Measurements from ENCODE around the gene ST6GALNAC2.

Gene ST6GALNAC2

GRCh38 chr17:76601065-76601464, 15.4 kb upstream of the ST6GALNAC2 start:
- no peak overlapping the region for H3K27ac ChIP-seq
- no peak for TF ChIP-seq CTCF (IDR thresholded peaks at IDR 0.05; ENCODE audit: low read depth, low read length)
- no peaks in the 10 kb centered on the region for H3K36me3 ChIP-seq
- H3K9me3 ChIP-seq (ENCODE audit: severe bottlenecking): peaks cover 7% of the 10 kb centered on the region
- no peak for DNase-seq
- no peaks in the 10 kb centered on the region for H3K27me3 ChIP-seq (ENCODE audit: insufficient read depth, low read depth, severe bottlenecking)
- H3K4me3 ChIP-seq (ENCODE audit: low read depth, low read length): no peak overlapping the region

DNA sequence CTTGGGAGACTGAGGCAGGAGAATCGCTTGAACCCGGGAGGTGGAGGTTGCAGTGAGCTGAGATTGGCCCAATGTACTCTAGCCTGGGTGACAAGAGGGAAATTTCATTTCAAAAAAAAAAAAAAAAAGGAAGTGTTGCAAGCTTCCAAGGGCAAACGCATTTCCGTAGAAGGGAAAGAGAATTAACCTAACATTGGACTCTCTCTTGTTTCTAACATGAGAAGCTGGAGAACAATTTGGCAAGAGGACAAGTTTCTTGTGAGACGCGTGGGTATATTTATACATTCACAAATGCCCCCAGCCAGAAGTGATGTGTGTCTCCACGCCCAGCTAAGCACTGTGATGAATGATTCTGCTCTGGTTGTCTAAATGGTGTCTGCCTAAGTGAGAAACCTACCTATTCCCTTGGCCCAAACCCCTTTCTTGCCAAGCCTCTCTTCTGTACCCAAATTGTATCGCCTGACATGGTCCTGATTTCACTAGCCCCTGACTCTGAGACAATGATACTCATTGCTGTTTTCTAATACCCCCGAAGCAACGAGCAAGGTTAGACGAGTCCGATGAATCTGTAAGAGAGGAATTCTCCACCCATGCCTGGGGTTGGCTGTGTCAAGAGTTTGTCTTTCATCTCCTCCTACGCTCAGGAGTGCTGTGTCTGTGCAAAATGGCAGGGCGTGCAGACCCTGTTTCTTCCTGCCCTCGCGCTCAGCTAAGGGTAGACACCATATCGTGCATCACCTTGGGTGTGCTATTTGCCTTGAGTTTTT, 14.2 kb upstream of the ST6GALNAC2 start:
- H3K36me3 ChIP-seq: no peaks in the 10 kb centered on the region
- no peak overlapping the region for H3K4me3 ChIP-seq (ENCODE audit: low read depth, low read length)
- no peak for DNase-seq
- H3K9me3 ChIP-seq (ENCODE audit: severe bottlenecking): peaks cover 7% of the 10 kb centered on the region
- no peak overlapping the region for H3K27ac ChIP-seq
- H3K27me3 ChIP-seq (ENCODE audit: insufficient read depth, low read depth, severe bottlenecking): no peaks in the 10 kb centered on the region
- TF ChIP-seq CTCF (IDR thresholded peaks at IDR 0.05; ENCODE audit: low read depth, low read length): no peak

DNA sequence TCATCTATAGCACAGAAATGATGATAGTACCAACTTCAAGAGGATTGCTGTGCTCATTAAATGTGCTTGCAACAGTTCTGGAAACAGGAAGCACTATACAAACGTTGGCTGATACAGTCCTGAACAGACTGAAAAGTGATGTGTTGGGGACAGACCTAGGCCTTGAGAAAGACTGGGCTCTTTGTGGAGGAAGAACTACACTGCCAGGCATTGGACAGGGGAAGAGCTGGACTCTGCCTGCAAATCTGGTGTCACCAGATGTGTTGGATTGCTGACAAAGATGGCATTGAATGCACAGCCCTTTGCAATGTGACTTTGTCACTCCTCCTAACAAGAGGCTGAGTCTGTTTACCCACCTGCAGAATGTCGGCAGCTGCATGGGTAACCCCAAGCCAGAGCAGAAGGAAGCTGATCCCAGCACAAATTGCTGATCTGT, 12.4 kb upstream of the ST6GALNAC2 start:
- Histone ChIP-seq H3K9me3 (ENCODE audit: severe bottlenecking) (peaks cover 4% of the 10 kb centered on the region), H3K27ac (no peak overlapping the region), H3K4me3 (ENCODE audit: low read depth, low read length) (no peak overlapping the region), H3K36me3 (no peaks in the 10 kb centered on the region), H3K27me3 (ENCODE audit: insufficient read depth, low read depth, severe bottlenecking) (no peaks in the 10 kb centered on the region)
- DNase-seq: no peak
- TF ChIP-seq CTCF (IDR thresholded peaks at IDR 0.05; ENCODE audit: low read depth, low read length): no peak

DNA sequence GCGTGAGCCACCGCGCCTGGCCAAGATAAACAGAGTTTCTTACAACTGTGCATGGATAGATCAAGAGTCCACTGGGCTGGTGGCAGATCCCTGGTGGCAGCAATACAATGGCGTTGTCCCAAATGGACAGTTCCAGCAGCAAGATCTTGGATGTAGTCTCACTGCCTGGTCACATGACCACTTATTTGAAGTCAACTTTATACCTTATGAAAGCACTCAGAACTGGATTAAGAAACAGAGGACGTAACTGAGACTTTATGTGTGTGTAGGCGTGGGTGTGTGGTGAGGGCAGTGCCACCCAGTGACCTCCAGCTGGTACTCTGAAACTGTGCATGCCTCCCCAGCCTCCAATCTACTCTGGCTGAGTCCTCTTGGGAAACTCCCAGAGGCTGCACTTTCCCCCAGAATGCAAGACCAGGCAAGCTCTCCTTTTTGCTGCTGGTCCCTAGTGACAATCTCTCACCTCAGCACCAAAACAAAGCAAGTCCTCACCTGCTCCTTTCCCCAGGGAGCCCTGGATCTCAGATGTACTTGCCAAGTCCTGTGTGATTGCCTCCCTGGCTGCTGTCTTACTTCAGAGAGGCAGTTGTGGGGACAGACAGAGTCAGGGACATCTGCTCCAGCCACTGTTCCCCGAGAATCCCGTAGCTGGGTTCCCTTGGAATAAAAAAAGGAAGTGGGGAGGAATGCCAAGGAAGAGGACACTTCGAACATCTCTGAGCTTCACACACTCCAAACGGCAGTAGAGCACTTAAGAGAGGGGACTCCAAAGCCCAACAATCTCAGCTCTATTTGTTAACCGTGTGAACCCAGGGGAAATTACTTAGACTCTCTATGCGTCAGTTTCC, 11.7 kb upstream of the ST6GALNAC2 start:
- Histone ChIP-seq H3K9me3 (ENCODE audit: severe bottlenecking) (peaks cover 5% of the 10 kb centered on the region), H3K27me3 (ENCODE audit: insufficient read depth, low read depth, severe bottlenecking) (no peaks in the 10 kb centered on the region), H3K36me3 (no peaks in the 10 kb centered on the region), H3K27ac (no peak overlapping the region), H3K4me3 (ENCODE audit: low read depth, low read length) (no peak overlapping the region)
- no peak for DNase-seq
- TF ChIP-seq CTCF (IDR thresholded peaks at IDR 0.05; ENCODE audit: low read depth, low read length): no peak

- H3K27ac ChIP-seq: no peak overlapping the region
- no peak for TF ChIP-seq CTCF (IDR thresholded peaks at IDR 0.05; ENCODE audit: low read depth, low read length)
- no peaks in the 10 kb centered on the region for H3K27me3 ChIP-seq (ENCODE audit: insufficient read depth, low read depth, severe bottlenecking)
- H3K9me3 ChIP-seq (ENCODE audit: severe bottlenecking): peaks cover 3% of the 10 kb centered on the region
- H3K4me3 ChIP-seq (ENCODE audit: low read depth, low read length): no peak overlapping the region
- H3K36me3 ChIP-seq: no peaks in the 10 kb centered on the region
- no peak for DNase-seq
These were observed 9.0 kb upstream of the ST6GALNAC2 start for GRCh38 chr17:76594690-76595089.
